Motor neuron (in vitro differentiated cells): ENCODE results near the gene PKD2L1. TPM values are rescaled to one million over a fixed set of nuclear protein-coding genes. Genes with fewer than 3 reads are reported as not detected.
A peak's percentile ranks its signal among the peaks of the same experiment; 100 is the strongest.

Source experiments
- ATAC-seq, 8 experiments: fragments of 200-7000 bp; cut with Tn5 transposase; replicated peaks in 6 of 8; 2 replicates each; pipeline ENCODE4 v1.8.0; 2021; ENCODE audit warnings: mild to moderate bottlenecking in 8 of 8, moderate library complexity in 8 of 8
- H3K27ac ChIP-seq, 2 donors: fragments of 250-450 bp; sonication (Bioruptor Pico); 2 replicates each; pipeline ENCODE4 v1.9.0; 2021; ENCODE audit warnings: antibody characterized with exemption in 2 of 2, mild to moderate bottlenecking in 2 of 2, moderate library complexity in 1 of 2
- H3K4me1 ChIP-seq, 2 donors: fragments of 250-450 bp; sonication (Bioruptor Pico); replicated peaks in 1 of 2; 2 replicates each; pipeline ENCODE4 v1.6.1; 2021; ENCODE audit warnings: antibody characterized with exemption in 2 of 2, mild to moderate bottlenecking in 2 of 2, moderate library complexity in 1 of 2
- H3K4me3 ChIP-seq, 5 donors: fragments of 250-450 bp; sonication (Bioruptor Pico); 2 replicates each; pipeline ENCODE4 v1.9.0; 2021; ENCODE audit warnings: antibody characterized with exemption in 5 of 5, mild to moderate bottlenecking in 5 of 5, moderate library complexity in 4 of 5
- WGBS, 10 experiments: fragments of 450-650 bp; shearing (Covaris generic); methylation state at CpG; one replicate each; pipeline ENCODE4 v1.0.0; 2022; 5-methylcytosine and 5-hydroxymethylcytosine counted together
- in situ Hi-C, 9 experiments: fragments of 400-800 bp; cut with MboI; loops; one replicate each; pipeline ENCODE4 v1.15.0; 2021; ENCODE audit warnings: low sequenced_read_pairs in 9 of 9, low pct_unique_long_range_greater_than_20kb in 2 of 9; ENCODE audit not compliant: unreplicated experiment in 9 of 9
- total RNA-seq, 8 experiments: library from RNA; unstranded; fragments of 300-600 nt; gene quantifications; 2 replicates each; pipeline versions ENCODE4 v1.2.3 to v1.2.4, GENCODE V29; 2022

PKD2L1 gene
- total RNA-seq, 8 experiments from 2014 or later = 0.24 to 0.36 (median 0.29) TPM; not detected in 3

DNA sequence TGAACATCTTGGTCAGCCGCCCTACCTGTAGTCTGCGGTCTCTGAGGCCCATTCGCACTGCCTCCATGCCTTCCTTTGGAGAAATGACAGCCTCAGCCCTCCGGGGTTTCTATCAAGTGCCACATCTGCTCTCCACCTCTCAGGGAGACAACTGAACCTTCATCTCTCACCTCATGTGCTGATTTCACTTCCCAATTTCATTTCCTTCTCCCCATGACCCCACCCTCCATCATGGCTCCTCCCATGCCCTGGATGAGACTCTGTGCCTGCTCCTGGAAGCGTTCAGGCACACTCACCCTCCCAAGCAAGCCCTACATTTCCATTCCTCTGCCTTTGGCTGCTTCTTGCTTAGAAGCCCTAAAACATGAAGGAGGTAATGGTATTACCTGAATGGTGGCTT, 9.2 kb upstream of the PKD2L1 start:
- WGBS, 10 experiments = 0 to 78% (median 70%) methylated on average over 1 to 4 of the region's 5 CpGs; no CpG with 5 or more reads in 7 of the 10 experiments

DNA sequence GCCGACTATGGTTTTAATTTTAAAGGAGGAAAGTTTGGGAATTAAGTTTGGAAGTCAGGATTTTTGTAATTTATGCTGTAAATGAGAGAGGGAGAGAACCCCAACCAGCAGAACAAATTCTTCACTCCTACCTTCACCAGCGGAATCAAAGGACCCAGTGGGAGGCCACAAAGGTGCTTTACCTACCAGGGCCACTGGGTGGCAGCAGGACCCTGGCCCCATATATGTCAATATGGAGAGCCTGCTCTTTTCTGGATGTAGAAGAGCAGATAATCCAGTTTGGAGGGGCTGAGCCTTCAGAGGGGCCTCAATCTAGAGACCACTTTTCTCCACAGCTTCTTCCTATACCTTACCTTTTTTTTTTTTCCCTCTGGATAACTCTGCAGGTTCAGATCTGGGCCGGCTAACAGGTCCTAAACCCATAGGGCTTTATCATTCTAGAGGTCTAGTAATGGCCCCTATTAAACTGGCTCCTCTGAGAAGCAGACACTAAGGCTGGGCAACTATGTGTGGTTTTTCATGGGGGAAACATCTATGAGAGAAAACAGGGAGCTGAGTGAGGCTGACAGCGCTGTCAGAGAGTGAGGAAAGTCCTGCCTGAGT, 8.5 kb upstream of the PKD2L1 start:
- ATAC-seq = peak; percentile 60 to 82 (median 76)
- WGBS, 10 experiments = 20 to 100% (median 29%) methylated on average over 1 to 3 of the region's 4 CpGs; no CpG with 5 or more reads in 3 of the 10 experiments
- in situ Hi-C loops = loop anchor here in 8 of 9 experiments (25.0 kb wide), 2 partner anchors 99 to 174 kb away; partner anchors contain the start of gene SEC31B (in 2 of the 8)
- Histone ChIP-seq H3K4me3 (no peak overlapping the region), H3K27ac (no peak overlapping the region), H3K4me1 (peaks cover 0 to 8% of the 10 kb centered on the region in 2 donors)

More for the DNA sequence above, 9.2 kb upstream of the PKD2L1 start:
- in situ Hi-C loops = loop anchor here in 8 of 9 experiments (25.0 kb wide), 2 partner anchors 98 to 173 kb away; partner anchors contain the start of gene SEC31B (in 2 of the 8)
- Histone ChIP-seq H3K4me1 (peaks cover 0 to 8% of the 10 kb centered on the region in 2 donors), H3K27ac (no peak overlapping the region), H3K4me3 (no peak overlapping the region)
- no peak for ATAC-seq

DNA sequence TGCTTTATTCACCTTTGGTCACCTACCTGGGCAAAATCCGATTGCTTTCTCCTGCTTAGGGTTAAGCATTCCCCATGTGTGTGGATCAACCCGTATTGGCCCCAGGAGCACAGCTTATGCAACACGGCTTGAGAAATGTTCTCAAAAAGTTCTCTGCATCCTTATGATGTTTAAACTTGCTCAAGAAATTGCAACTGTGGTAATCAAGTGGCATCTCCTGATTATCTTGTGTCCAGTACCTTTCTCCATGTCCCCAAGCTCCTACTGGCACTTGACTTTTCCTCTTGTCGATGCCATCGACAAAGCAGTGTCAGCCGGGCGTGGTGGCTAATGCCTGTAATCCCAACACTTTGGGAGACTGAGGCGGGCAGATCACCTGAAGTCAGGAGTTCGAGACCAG, 4.7 kb upstream of the PKD2L1 start:
- H3K4me1 ChIP-seq = peaks cover 8 to 10% of the 10 kb centered on the region in 2 donors
- H3K4me3 ChIP-seq = no peak overlapping the region
- in situ Hi-C loops = loop anchor here in 8 of 9 experiments (25.0 kb wide), 2 partner anchors 103 to 178 kb away; partner anchors contain the start of gene SEC31B (in 2 of the 8)
- 15 to 88% (median 58%) methylated on average over 2 to 8 of the region's 9 CpGs; no CpG with 5 or more reads in 3 of the 10 experiments for WGBS, 10 experiments
- no peak overlapping the region for H3K27ac ChIP-seq
- ATAC-seq = no peak

DNA sequence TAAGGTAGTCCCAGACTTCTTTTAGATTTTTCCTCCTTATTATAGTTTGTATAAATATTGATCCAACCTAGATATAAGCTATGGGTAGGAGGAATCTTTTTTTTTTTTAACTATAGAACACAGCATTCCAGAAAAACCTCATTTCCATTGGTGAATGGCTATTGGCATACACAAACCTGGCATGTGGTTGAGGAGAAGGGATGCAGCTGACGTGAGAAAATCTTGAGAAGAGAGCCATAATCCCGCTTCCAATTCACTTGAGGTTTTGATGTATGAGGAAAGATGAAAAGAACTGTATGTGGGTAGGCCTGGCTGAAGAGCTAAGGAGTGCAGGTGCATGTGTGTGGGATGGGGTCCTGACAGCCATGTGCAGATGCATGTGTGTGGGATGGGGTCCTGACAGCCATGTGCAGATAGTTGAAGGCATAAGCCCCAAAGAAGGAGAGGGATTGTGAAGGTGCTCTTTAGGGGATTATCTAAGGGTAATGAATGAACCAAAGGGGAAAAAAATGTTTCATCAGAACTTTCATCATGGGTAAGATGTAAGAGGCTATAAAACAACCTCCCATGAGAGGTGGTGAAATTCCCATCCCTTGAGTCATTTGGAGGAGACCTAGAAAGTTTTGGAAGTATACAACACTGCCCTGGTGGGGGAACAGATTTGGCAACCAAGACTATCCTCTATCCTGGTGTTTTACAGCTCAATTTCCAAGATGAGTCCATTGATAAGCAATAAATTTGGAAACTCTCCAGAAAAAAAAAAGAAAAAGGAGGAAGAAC, 3.8 kb upstream of the PKD2L1 start:
- ATAC-seq = no peak
- WGBS, 10 experiments = 0 to 100% (median 58%) methylated on average over 1 to 2 of the region's 2 CpGs; no CpG with 5 or more reads in 2 of the 10 experiments

DNA sequence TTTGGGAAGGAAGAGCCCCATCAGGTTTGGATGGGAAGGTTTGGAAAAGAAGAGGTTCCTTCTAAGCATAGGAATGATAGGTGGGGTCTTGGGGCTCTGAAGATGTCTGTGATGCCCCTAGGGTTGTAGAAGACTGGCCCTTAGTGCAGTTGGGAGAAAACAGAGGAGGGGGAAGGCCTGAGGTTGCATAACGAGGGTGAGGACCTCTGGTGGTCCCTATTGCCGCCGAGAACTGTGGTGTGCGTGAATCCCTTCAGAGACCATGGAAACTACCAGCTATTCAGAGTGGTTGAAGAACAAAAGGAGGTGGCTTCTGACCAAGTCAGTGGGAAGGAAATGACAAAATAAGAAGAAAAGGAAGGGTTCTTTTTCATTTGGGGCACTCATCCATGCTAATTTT, 3.1 kb upstream of the PKD2L1 start:
- WGBS, 10 experiments = 0 to 72% (median 40%) methylated on average over 1 to 4 of the region's 4 CpGs; no CpG with 5 or more reads in 4 of the 10 experiments
- peaks cover 8 to 11% of the 10 kb centered on the region in 2 donors for H3K4me1 ChIP-seq
- no peak for ATAC-seq
- no peak overlapping the region for H3K27ac ChIP-seq
- in situ Hi-C loops = loop anchor here in 8 of 9 experiments (25.0 kb wide), 2 partner anchors 104 to 179 kb away; partner anchors contain the start of gene SEC31B (in 2 of the 8)
- no peak overlapping the region for H3K4me3 ChIP-seq

More for the DNA sequence above, 3.8 kb upstream of the PKD2L1 start:
- in situ Hi-C loops = loop anchor here in 8 of 9 experiments (25.0 kb wide), 2 partner anchors 103 to 178 kb away; partner anchors contain the start of gene SEC31B (in 2 of the 8)
- Histone ChIP-seq H3K4me1 (peaks cover 8 to 11% of the 10 kb centered on the region in 2 donors), H3K4me3 (no peak overlapping the region), H3K27ac (no peak overlapping the region)

DNA sequence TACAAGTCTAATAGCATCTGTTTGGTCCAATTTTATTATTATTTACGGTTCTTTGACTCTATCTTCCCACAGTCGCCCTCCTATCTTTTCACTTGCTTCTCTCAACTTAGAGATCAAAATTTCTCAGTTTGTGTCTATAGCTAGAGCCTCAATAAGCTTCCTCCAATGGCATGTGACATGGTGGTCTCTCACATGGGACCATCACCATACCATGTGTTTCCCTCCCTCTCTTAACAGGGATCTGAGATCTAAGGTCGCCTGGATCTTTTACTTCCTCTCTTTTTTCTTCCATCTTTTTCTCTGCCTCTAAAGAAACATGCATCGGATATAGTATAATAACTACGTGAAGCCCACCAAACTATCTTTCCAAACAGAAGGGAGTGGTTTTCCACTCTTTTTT, 1.8 kb downstream of the PKD2L1 start:
- Histone ChIP-seq H3K4me3 (no peak overlapping the region), H3K27ac (no peak overlapping the region), H3K4me1 (peaks cover 8 to 11% of the 10 kb centered on the region in 2 donors)
- WGBS, 10 experiments = 20 to 93% (median 43%) methylated on average over 2 to 5 of the region's 5 CpGs
- in situ Hi-C loops = loop anchor here in 8 of 9 experiments (25.0 kb wide), 2 partner anchors 109 to 184 kb away; partner anchors contain the start of gene SEC31B (in 2 of the 8)
- ATAC-seq = no peak

DNA sequence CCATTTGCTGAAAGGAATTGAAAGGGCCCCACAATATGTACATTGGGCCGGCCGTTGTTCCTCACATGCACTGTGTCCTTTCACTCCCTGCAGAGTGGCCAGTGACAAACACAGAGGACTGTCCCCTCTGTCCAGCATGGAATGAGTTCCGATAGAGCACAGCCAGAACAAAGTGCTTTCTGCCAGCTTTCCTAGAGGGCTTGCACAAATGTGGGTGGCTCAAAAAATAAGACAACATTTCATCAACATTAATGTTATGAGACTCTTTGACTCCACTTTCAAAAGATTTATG, 2.4 kb downstream of the PKD2L1 start:
- Histone ChIP-seq H3K4me1 (peaks cover 8 to 11% of the 10 kb centered on the region in 2 donors), H3K4me3 (no peak overlapping the region), H3K27ac (no peak overlapping the region)
- peak in 2 of 8 experiments; percentile 24 to 57 for ATAC-seq
- WGBS, 10 experiments = 0 to 58% (median 29%) methylated on average over 1 to 3 of the region's 3 CpGs; no CpG with 5 or more reads in 3 of the 10 experiments
- in situ Hi-C loops = loop anchor here in 8 of 9 experiments (25.0 kb wide), 2 partner anchors 110 to 185 kb away; partner anchors contain the start of gene SEC31B (in 2 of the 8)

DNA sequence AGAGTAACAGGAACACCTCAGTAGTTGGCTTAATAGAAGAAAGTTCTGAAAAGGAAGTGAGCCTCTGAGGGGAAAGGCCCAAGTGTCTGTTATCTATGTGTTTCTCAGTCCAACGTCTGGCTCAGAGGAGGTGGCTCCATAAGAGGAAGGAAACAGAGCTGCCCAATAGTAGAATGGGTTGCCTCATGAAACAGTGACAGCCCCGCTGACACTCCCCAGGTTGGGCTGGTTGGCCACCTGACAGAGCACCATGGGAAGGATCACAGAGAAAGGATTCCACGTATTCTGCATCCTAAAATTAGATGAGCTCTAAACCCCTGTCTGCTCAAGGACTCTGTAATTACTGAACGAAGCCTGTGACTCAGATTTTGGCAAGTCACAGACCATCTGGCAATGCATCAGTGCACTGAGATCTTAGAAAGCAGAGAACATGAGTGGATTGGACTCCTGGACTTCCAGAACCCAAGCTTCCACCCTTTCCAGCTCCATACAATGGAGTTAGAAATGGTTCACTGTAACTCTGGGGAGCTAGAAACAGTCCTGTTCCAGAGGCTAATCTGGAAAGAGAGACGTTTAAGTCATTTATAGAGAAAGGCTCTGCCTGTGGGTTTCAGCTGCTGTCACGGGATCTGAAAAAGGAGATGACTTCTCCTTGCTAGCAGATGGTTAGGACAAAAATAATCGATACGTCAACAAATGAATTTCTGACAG, 2.9 kb downstream of the PKD2L1 start:
- H3K4me1 ChIP-seq = peaks cover 8 to 11% of the 10 kb centered on the region in 2 donors
- no peak overlapping the region for H3K4me3 ChIP-seq
- ATAC-seq = peak in 2 of 8 experiments; percentile 87 to 91
- 4 to 46% (median 20%) methylated on average over 1 to 5 of the region's 8 CpGs; no CpG with 5 or more reads in 1 of the 10 experiments for WGBS, 10 experiments
- no peak overlapping the region for H3K27ac ChIP-seq
- in situ Hi-C loops = loop anchor here in 8 of 9 experiments (25.0 kb wide), 2 partner anchors 110 to 185 kb away; partner anchors contain the start of gene SEC31B (in 2 of the 8)

DNA sequence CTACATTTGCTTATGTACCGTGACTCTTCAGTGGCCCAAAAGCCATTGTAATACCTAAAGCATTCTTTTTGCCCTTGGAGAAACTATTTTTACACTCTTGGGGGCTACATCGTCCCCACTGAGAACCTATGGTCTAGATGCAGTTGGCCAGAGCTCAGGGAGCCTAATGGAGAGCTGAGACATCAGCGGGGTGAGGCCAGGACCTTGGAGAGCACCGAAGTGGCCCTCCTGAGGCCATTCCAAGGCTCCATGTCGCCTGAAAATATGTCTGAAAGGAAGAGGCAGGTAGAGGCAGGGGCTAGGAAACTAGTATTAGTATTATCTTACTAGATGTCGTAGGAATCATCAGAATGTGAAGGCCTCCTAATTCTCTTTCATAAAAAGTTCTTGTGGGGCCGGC, 4.9 kb downstream of the PKD2L1 start:
- in situ Hi-C loops = loop anchor here in 8 of 9 experiments (25.0 kb wide), 2 partner anchors 112 to 187 kb away; partner anchors contain the start of gene SEC31B (in 2 of the 8)
- no peak overlapping the region for H3K27ac ChIP-seq
- WGBS, 10 experiments = 13 to 57% (median 40%) methylated on average over 1 to 6 of the region's 7 CpGs; no CpG with 5 or more reads in 1 of the 10 experiments
- ATAC-seq = no peak
- peaks cover under 1 to 5% of the 10 kb centered on the region in 2 donors for H3K4me1 ChIP-seq
- H3K4me3 ChIP-seq = no peak overlapping the region

DNA sequence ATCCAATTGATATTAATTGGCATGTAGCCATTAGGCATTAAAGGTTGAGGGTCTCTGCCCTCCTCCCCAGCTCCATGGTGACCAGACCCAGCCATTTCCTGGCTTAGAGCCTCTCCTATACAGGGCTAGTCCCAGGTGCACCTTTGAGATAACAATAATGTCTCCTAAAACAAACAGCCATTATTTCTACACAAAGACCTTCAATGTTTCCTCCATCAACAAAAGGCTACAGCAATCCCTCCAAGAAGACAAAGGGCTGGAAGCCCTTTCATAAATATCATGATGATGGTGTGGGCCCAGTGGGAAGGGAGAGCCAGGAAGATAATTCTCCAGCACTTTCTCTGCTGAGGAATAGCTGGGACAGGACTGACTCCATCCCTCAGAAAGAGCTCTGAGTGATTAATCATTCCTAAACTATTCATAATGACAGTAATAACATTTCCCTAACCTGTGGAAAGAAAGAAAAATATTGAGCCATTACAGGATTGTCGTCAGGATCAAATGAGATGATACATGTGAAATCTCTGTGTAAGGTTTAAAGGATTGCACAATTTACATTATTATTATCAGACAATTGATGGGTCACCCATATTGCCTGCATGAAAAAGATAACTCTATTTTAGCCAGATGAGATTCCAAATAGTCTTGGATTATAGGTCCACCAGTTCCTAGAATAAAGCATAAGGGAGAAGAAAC, 10.2 kb downstream of the PKD2L1 start:
- ATAC-seq = peak in 2 of 8 experiments; percentile 55 to 89
- Histone ChIP-seq H3K4me1 (peaks cover 0 to 3% of the 10 kb centered on the region in 2 donors), H3K27ac (no peak overlapping the region), H3K4me3 (no peak overlapping the region)
- in situ Hi-C loops = no loop called here
- 0 to 83% (median 71%) methylated on average over 1 of the region's 1 CpG; no CpG with 5 or more reads in 5 of the 10 experiments for WGBS, 10 experiments

DNA sequence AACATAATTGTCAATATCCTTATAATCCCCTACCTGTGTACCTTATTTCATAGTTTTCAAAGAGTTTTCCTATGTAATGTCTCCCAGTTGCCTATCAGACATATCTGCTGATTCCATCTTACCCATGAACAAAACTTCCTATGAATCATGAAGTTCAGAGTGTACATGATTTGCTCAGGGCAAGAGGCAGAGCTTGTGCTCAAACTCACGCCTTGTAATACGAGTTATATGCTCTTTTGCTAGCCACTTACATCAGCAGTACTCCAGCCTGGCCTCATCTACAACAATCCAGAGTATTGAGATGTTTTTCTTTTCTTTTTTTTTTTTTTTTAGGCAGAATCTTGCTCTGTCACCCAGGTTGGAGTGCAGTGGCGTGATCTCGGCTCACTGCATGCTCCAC, 11.8 kb downstream of the PKD2L1 start:
- no peak for ATAC-seq
- H3K4me3 ChIP-seq = no peak overlapping the region
- peaks cover 0 to 3% of the 10 kb centered on the region in 2 donors for H3K4me1 ChIP-seq
- in situ Hi-C loops = no loop called here
- no peak overlapping the region for H3K27ac ChIP-seq
- WGBS, 10 experiments = 43 to 100% (median 80%) methylated on average over 1 to 4 of the region's 4 CpGs; no CpG with 5 or more reads in 3 of the 10 experiments

DNA sequence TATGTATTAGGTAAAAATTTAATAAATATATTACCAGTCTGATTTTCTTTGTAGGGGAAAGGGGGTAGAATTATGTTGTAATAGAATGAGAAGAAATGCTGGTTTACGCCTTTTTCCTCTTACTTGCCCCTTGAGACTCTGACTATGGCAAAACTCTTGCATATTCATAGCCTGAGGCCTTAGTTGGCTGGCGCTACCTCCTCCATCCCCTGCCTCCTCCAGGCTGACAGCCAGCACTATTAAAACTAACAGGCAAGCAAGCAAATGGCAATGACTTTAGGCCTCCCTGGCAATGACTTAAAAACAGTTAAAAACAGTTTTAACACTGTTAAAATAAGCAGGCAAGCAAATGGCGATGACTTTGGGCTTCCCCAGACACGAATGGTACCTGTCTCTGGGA, 14.4 kb downstream of the PKD2L1 start:
- in situ Hi-C loops = no loop called here
- WGBS, 10 experiments = 10 to 79% (median 51%) methylated on average over 2 to 4 of the region's 4 CpGs; no CpG with 5 or more reads in 4 of the 10 experiments
- Histone ChIP-seq H3K4me1 (peaks cover 0 to 3% of the 10 kb centered on the region in 2 donors), H3K27ac (no peak overlapping the region), H3K4me3 (no peak overlapping the region)
- ATAC-seq = peak in 2 of 8 experiments; percentile 83 to 86
